ENCODE measurements around the gene SPOCK1. TPM values are rescaled to one million over a fixed set of nuclear protein-coding genes. Genes with fewer than 3 reads are reported as not detected.

Gene SPOCK1
- polyA plus RNA-seq, 3 donors, result 1.8 to 5.7 (median 2.1) TPM

DNA sequence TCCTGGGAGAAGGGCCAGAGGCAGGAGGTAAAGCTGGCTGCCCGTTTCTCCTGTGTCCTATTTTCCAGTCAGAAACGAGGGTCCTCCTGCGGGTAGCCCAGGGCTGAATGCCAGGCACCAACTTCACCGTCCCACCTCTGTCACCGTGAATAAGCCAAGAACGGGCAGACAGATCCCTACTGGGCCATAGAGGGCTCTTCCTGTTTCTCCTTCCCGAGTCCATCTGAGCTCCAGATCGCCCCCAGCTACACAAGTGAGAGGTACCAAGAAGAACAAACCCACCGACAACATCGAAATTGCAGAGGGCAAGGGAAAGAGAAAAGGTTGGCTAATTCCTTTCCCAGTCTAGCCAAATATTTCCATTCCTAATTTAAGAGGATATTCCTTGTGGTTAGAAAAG, 93.7 kb downstream of the SPOCK1 start:
- no peaks in the 10 kb centered on the region for H3K36me3 Mint-ChIP-seq
- Histone ChIP-seq H3K4me1 (ENCODE audit: control insufficient read depth in 1 of 2, insufficient read depth in 2 of 2, low read length in 2 of 2) (no peaks in the 10 kb centered on the region), H3K27ac (ENCODE audit: low read depth in 1 of 2, low read length in 2 of 2) (no peak overlapping the region), H3K9ac (ENCODE audit: insufficient read depth, low read length, poor library complexity, severe bottlenecking) (no peak overlapping the region), H3K79me2 (ENCODE audit: insufficient read depth, low read length) (no peaks in the 10 kb centered on the region), H3K4me3 (replicated peaks in 1 of 3; ENCODE audit: low read depth in 2 of 3, low read length in 3 of 3) (no peak overlapping the region), H3K36me3 (replicated peaks in 1 of 2; ENCODE audit: control insufficient read depth in 1 of 2, insufficient read depth in 2 of 2, low read length in 2 of 2) (no peaks in the 10 kb centered on the region), H3K9me3 (replicated peaks in 1 of 2; ENCODE audit: control insufficient read depth in 1 of 2, insufficient read depth in 1 of 2, low read length in 2 of 2) (no peaks in the 10 kb centered on the region), H2AFZ (ENCODE audit: insufficient read depth, low read depth, low read length, poor library complexity, severe bottlenecking) (no peak overlapping the region), H3K27me3 (ENCODE audit: control insufficient read depth in 2 of 2, insufficient read depth in 2 of 2, low read length in 2 of 2) (no peaks in the 10 kb centered on the region), H3K4me2 (replicated peaks; ENCODE audit: extremely low read depth, low read length, poor library complexity, severe bottlenecking) (no peak overlapping the region), H4K20me1 (ENCODE audit: insufficient read depth, low read length) (no peaks in the 10 kb centered on the region)
- no peak for DNase-seq
- no peaks in the 10 kb centered on the region for H3K9me3 Mint-ChIP-seq
- H3K4me1 Mint-ChIP-seq, result peaks cover 5% of the 10 kb centered on the region
- no peak overlapping the region for H3K4me3 Mint-ChIP-seq
- TF ChIP-seq, protein P1, sequence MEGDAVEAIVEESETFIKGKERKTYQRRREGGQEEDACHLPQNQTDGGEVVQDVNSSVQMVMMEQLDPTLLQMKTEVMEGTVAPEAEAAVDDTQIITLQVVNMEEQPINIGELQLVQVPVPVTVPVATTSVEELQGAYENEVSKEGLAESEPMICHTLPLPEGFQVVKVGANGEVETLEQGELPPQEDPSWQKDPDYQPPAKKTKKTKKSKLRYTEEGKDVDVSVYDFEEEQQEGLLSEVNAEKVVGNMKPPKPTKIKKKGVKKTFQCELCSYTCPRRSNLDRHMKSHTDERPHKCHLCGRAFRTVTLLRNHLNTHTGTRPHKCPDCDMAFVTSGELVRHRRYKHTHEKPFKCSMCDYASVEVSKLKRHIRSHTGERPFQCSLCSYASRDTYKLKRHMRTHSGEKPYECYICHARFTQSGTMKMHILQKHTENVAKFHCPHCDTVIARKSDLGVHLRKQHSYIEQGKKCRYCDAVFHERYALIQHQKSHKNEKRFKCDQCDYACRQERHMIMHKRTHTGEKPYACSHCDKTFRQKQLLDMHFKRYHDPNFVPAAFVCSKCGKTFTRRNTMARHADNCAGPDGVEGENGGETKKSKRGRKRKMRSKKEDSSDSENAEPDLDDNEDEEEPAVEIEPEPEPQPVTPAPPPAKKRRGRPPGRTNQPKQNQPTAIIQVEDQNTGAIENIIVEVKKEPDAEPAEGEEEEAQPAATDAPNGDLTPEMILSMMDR (IDR thresholded peaks at IDR 0.05), result no peak
- intact Hi-C loops (cut with micrococcal nuclease), result no loop called here
- no peak overlapping the region for H3K27ac Mint-ChIP-seq
- WGBS (ENCODE audit: insufficient coverage), result 82% methylated on average over 6 of the region's 10 CpGs
- H3K27me3 Mint-ChIP-seq (ENCODE audit: low read depth in 3 of 3), result peaks cover 1 to 8% (median 6%) of the 10 kb centered on the region in 3 donors

DNA sequence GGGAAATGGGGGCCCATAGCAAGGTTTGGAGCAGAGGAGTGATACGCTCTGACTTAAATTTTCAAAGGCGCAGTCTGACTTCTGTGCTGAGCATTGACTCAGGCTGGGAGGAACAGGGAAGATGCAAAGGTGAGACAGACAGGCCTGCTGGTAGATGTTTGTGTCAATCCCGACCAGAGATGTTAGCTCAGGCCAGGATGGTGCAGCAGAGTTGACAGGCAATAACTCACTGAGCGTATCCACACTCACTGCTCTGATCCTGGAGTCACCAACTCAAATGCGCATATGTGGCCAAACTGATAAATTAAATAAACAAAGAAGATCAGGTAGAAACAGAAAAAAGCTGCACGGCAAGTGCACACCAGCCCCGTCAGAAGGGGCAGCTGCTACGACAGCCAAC, 95.3 kb downstream of the SPOCK1 start:
- H3K4me1 ChIP-seq (ENCODE audit: control insufficient read depth in 1 of 2, insufficient read depth in 2 of 2, low read length in 2 of 2), result no peaks in the 10 kb centered on the region
- H3K9me3 ChIP-seq (replicated peaks in 1 of 2; ENCODE audit: control insufficient read depth in 1 of 2, insufficient read depth in 1 of 2, low read length in 2 of 2), result no peaks in the 10 kb centered on the region
- intact Hi-C loops (cut with micrococcal nuclease), result no loop called here
- Mint-ChIP-seq H3K27me3 (ENCODE audit: low read depth in 3 of 3) (peaks cover 1 to 10% (median 6%) of the 10 kb centered on the region in 3 donors), H3K36me3 (no peaks in the 10 kb centered on the region), H3K27ac (no peak overlapping the region), H3K4me3 (no peak overlapping the region), H3K4me1 (peaks cover 5% of the 10 kb centered on the region), H3K9me3 (no peaks in the 10 kb centered on the region)
- no peak overlapping the region for H2AFZ ChIP-seq (ENCODE audit: insufficient read depth, low read depth, low read length, poor library complexity, severe bottlenecking)
- H3K27ac ChIP-seq (ENCODE audit: low read depth in 1 of 2, low read length in 2 of 2), result no peak overlapping the region
- no peak for DNase-seq
- WGBS (ENCODE audit: insufficient coverage), result 92% methylated on average over 8 of the region's 8 CpGs
- TF ChIP-seq, protein P1 (IDR thresholded peaks at IDR 0.05), result no peak
- no peaks in the 10 kb centered on the region for H3K27me3 ChIP-seq (ENCODE audit: control insufficient read depth in 2 of 2, insufficient read depth in 2 of 2, low read length in 2 of 2)
- no peaks in the 10 kb centered on the region for H3K79me2 ChIP-seq (ENCODE audit: insufficient read depth, low read length)
- H4K20me1 ChIP-seq (ENCODE audit: insufficient read depth, low read length), result no peaks in the 10 kb centered on the region
- H3K36me3 ChIP-seq (replicated peaks in 1 of 2; ENCODE audit: control insufficient read depth in 1 of 2, insufficient read depth in 2 of 2, low read length in 2 of 2), result no peaks in the 10 kb centered on the region
- H3K4me3 ChIP-seq (replicated peaks in 1 of 3; ENCODE audit: low read depth in 2 of 3, low read length in 3 of 3), result no peak overlapping the region
- H3K9ac ChIP-seq (ENCODE audit: insufficient read depth, low read length, poor library complexity, severe bottlenecking), result no peak overlapping the region
- no peak overlapping the region for H3K4me2 ChIP-seq (replicated peaks; ENCODE audit: extremely low read depth, low read length, poor library complexity, severe bottlenecking)
